ENCODE data around the gene GFER.

Gene GFER

DNA sequence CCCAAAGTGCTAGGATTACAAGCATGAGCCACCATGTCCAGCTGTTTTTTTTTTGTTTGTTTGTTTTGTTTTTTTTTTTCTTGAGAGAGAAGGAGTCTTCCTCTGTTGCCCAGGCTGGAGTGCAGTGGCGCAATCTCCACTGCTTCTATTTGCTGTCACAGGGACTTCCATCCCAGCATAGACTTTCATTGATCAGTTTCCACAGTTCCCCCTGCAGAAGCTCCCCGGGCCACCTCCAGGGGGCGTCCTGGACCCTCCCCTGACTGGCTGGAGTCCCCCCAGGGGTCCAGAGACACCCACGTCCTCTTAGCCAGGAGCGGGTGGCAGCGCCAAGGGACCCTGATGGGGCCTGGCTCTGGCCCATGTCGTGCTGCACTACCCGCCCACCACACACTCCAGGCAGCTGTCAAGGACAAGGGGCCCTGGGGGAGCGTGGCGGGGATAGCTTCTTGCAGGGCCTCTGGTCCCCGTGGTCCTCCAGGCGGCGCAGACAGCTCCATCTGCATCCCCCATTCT is 32.5 kb downstream of the GFER start:
- no peaks in the 10 kb centered on the region for H3K36me3 ChIP-seq (ENCODE audit: control insufficient read depth in 1 of 2, insufficient read depth in 2 of 2, low read length in 2 of 2)
- H3K4me1 ChIP-seq (ENCODE audit: control insufficient read depth in 1 of 2, insufficient read depth in 2 of 2, low read length in 2 of 2), result peaks cover 0 to 16% of the 10 kb centered on the region in 2 donors
- H3K27ac ChIP-seq (ENCODE audit: low read length), result no peak overlapping the region

DNA sequence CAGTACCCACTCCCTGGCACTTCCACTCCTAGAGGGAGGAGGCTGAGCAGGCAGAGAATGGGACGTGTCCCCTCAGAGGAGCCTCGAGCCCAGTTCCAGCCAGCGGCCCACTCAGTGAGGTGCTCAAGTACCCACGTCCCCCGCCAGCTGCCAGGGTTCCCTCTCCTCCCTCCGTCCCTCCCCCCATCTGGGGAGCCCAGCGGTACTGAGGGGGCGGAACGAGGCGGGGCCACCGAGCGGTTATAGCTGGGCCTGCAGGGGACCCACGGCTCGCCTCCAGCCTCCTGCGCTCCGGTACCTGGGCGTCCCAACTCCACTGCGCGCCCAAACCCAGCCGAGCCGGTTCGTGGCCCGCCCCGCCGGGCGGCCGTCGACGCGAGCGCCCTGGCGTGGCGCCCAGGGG is 35.5 kb downstream of the GFER start, which contains the start of gene NPW:
Gene NPW, plus strand, starts transcription at position 268 of the 403 bp plus-strand sequence.
- no peak within 1 kb of the TSS for H3K27ac ChIP-seq (ENCODE audit: low read length)

More for the DNA sequence above, 32.5 kb downstream of the GFER start:
- peaks cover 5% of the 10 kb centered on the region for H3K27me3 ChIP-seq (ENCODE audit: low read depth, low read length)
- H3K9me3 ChIP-seq (ENCODE audit: control insufficient read depth in 1 of 2, low read length in 2 of 2), result no peaks in the 10 kb centered on the region
- H3K4me3 ChIP-seq (ENCODE audit: low read depth in 1 of 2, low read length in 2 of 2), result no peak overlapping the region

DNA sequence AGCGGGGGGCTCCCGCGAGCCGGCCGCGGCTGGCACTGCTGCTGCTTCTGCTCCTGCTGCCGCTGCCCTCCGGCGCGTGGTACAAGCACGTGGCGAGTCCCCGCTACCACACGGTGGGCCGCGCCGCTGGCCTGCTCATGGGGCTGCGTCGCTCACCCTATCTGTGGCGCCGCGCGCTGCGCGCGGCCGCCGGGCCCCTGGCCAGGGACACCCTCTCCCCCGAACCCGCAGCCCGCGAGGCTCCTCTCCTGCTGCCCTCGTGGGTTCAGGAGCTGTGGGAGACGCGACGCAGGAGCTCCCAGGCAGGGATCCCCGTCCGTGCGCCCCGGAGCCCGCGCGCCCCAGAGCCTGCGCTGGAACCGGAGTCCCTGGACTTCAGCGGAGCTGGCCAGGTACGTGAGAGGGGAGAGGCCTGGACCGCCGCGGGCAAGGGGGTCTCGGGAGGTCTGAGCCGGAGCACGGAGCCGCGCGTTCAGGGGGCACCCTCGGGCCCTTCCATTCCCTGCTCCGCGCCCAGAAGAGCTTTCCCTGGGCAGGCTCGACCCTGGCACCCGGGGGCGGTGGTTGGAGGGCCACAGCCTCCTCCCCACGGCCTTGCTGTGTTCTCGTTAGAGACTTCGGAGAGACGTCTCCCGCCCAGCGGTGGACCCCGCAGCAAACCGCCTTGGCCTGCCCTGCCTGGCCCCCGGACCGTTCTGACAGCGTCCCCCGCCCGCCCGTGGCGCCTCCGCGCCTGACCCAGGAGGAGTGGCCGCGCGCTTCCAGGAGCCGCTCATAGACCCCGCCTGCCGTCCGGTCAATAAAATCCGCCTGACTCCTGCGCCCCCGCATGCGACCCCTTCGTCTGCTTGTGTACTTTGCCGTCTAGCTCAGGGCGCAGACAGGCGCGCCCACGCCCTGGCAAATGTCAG is 36.2 kb downstream of the GFER start:
- Histone ChIP-seq H3K9me3 (ENCODE audit: control insufficient read depth in 1 of 2, low read length in 2 of 2) (no peaks in the 10 kb centered on the region), H3K36me3 (ENCODE audit: control insufficient read depth in 1 of 2, insufficient read depth in 2 of 2, low read length in 2 of 2) (no peaks in the 10 kb centered on the region), H3K4me1 (ENCODE audit: control insufficient read depth in 1 of 2, insufficient read depth in 2 of 2, low read length in 2 of 2) (peaks cover 0 to 34% of the 10 kb centered on the region in 2 donors), H3K27ac (ENCODE audit: low read length) (no peak overlapping the region), H3K27me3 (ENCODE audit: low read depth, low read length) (peaks cover 5% of the 10 kb centered on the region), H3K4me3 (ENCODE audit: low read depth in 1 of 2, low read length in 2 of 2) (no peak overlapping the region)

More for the DNA sequence above, 35.5 kb downstream of the GFER start, which contains the start of gene NPW:
- Histone ChIP-seq H3K36me3 (ENCODE audit: control insufficient read depth in 1 of 2, insufficient read depth in 2 of 2, low read length in 2 of 2) (no peaks in the 10 kb centered on the region), H3K4me3 (ENCODE audit: low read depth in 1 of 2, low read length in 2 of 2) (no peak within 1 kb of the TSS), H3K4me1 (ENCODE audit: control insufficient read depth in 1 of 2, insufficient read depth in 2 of 2, low read length in 2 of 2) (peaks cover 0 to 34% of the 10 kb centered on the region in 2 donors), H3K9me3 (ENCODE audit: control insufficient read depth in 1 of 2, low read length in 2 of 2) (no peaks in the 10 kb centered on the region), H3K27me3 (ENCODE audit: low read depth, low read length) (peaks cover 5% of the 10 kb centered on the region)

DNA sequence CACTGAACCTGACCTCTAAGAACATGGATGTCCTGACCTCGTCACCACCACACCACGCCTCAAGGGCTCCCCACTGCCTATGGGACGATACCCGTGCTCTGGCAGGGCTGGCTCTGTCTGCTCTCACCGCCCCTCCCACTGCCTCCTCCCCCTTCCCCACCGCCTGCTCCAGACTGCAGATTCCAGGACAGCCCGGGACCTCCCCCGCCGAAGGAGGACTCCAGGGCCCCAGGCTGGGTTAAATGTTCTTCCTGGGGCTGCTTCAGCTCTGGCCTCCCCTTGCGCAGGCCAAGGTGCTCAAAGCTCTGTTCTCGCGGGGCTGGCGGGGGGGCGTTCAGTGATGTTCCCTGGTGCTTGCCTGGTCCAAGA is 38.7 kb downstream of the GFER start:
- peak overlapping the region; percentile 33 to 58 for H3K4me3 ChIP-seq (ENCODE audit: low read depth in 1 of 2, low read length in 2 of 2)
- peaks cover 3 to 53% of the 10 kb centered on the region in 2 donors for H3K4me1 ChIP-seq (ENCODE audit: control insufficient read depth in 1 of 2, insufficient read depth in 2 of 2, low read length in 2 of 2)
- H3K9me3 ChIP-seq (ENCODE audit: control insufficient read depth in 1 of 2, low read length in 2 of 2), result no peaks in the 10 kb centered on the region
- H3K36me3 ChIP-seq (ENCODE audit: control insufficient read depth in 1 of 2, insufficient read depth in 2 of 2, low read length in 2 of 2), result no peaks in the 10 kb centered on the region
- peaks cover 5% of the 10 kb centered on the region for H3K27me3 ChIP-seq (ENCODE audit: low read depth, low read length)
- no peak overlapping the region for H3K27ac ChIP-seq (ENCODE audit: low read length)

DNA sequence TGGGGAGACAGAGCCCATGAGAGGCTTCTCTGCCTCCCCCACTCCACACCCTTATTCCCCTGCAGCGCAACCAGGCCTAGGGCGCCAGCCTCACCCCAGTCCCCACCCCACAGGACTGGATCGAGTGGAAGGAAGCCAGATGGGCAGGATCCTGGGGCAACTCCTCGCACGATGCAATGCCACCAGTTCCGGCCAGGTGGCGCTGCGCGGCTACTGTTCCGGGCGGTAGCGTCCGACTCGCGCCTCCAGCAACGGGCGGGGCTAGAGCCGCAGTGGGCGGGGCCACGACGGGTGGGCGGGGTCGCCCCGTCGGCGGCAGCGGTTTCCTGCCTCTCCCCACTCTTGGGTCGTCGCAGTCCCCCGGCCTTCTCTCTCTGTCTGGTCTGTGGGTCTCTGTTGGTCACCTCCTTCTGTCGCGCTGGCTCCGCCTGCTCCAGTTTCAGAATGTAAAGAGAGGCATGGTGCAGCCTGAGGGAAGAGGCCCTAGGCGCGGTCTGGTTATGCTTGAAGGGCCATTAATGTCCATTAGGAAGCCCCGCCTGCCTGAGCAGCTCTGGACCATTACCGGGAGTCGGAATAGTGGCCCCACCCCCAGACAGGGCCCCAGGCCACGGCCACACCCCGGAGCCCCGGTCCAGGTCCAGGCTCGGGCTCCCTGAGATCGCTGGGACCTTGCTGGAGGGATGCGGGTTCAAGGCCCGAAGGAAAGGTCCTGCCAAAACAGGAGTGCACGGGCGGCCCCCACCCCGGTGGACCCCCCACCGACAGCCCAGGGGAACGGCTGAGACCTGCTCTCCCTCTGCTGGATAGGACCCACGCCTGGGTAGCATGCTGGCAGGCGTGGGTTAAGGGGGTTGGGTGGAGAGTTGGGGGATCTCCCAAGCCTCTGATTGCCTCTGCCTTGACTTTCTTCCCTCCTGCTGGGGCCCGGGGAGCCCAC is 39.4 kb downstream of the GFER start:
- H3K27me3 ChIP-seq (ENCODE audit: low read depth, low read length), result peaks cover 5% of the 10 kb centered on the region
- no peaks in the 10 kb centered on the region for H3K9me3 ChIP-seq (ENCODE audit: control insufficient read depth in 1 of 2, low read length in 2 of 2)
- no peaks in the 10 kb centered on the region for H3K36me3 ChIP-seq (ENCODE audit: control insufficient read depth in 1 of 2, insufficient read depth in 2 of 2, low read length in 2 of 2)
- peak overlapping the region; percentile 39 to 58 for H3K4me3 ChIP-seq (ENCODE audit: low read depth in 1 of 2, low read length in 2 of 2)
- H3K27ac ChIP-seq (ENCODE audit: low read length), result no peak overlapping the region
- peaks cover 6 to 59% of the 10 kb centered on the region in 2 donors for H3K4me1 ChIP-seq (ENCODE audit: control insufficient read depth in 1 of 2, insufficient read depth in 2 of 2, low read length in 2 of 2)

DNA sequence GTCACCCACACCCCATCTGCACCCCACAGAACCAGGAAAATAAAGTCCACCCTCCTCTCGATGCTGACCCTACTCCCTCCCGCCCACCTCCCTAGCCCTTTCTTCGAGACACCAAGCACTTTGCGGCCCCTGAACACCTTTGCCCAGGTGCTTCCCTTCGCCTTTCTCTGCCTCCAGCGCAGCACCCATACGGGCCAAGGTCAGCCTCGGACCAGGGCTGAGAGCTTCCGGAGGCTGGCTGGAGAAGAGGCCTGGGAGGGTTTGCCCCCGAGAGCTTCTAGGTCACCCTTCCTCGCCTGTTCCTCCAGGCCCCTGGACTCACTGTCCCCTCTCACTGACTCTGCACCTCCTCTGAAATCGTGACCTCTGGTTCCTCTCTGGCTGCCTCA is 40.0 kb downstream of the GFER start:
- Histone ChIP-seq H3K9me3 (ENCODE audit: control insufficient read depth in 1 of 2, low read length in 2 of 2) (no peaks in the 10 kb centered on the region), H3K27me3 (ENCODE audit: low read depth, low read length) (peaks cover 5% of the 10 kb centered on the region), H3K4me3 (ENCODE audit: low read depth in 1 of 2, low read length in 2 of 2) (peak overlapping the region in 1 of 2 donors; percentile 58), H3K27ac (ENCODE audit: low read length) (no peak overlapping the region), H3K4me1 (ENCODE audit: control insufficient read depth in 1 of 2, insufficient read depth in 2 of 2, low read length in 2 of 2) (peaks cover 6 to 63% of the 10 kb centered on the region in 2 donors), H3K36me3 (ENCODE audit: control insufficient read depth in 1 of 2, insufficient read depth in 2 of 2, low read length in 2 of 2) (no peaks in the 10 kb centered on the region)

DNA sequence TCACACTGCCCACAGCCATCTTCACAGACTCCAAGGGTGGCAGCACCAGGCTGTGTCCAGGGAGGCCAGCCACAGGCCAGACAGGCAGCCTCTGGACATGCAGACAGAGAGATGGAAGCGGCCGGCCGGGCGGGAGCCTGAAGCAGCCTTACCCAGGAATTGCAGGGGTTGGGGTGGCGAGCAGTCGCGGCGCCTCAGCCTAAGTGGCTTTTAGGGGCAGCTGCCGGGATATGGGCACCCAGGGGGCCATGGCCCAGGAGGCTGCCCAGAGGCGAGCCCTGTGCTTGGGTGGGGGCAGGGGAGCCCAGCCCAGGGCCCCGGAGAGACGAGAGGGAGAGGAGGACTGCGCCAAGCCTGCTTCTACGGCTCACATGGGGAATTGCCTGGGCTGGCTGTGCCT is 41.3 kb downstream of the GFER start:
- Histone ChIP-seq H3K4me1 (ENCODE audit: control insufficient read depth in 1 of 2, insufficient read depth in 2 of 2, low read length in 2 of 2) (peaks cover 6 to 57% of the 10 kb centered on the region in 2 donors), H3K27me3 (ENCODE audit: low read depth, low read length) (no peaks in the 10 kb centered on the region), H3K27ac (ENCODE audit: low read length) (no peak overlapping the region), H3K4me3 (ENCODE audit: low read depth in 1 of 2, low read length in 2 of 2) (no peak overlapping the region), H3K9me3 (ENCODE audit: control insufficient read depth in 1 of 2, low read length in 2 of 2) (no peaks in the 10 kb centered on the region), H3K36me3 (ENCODE audit: control insufficient read depth in 1 of 2, insufficient read depth in 2 of 2, low read length in 2 of 2) (no peaks in the 10 kb centered on the region)

DNA sequence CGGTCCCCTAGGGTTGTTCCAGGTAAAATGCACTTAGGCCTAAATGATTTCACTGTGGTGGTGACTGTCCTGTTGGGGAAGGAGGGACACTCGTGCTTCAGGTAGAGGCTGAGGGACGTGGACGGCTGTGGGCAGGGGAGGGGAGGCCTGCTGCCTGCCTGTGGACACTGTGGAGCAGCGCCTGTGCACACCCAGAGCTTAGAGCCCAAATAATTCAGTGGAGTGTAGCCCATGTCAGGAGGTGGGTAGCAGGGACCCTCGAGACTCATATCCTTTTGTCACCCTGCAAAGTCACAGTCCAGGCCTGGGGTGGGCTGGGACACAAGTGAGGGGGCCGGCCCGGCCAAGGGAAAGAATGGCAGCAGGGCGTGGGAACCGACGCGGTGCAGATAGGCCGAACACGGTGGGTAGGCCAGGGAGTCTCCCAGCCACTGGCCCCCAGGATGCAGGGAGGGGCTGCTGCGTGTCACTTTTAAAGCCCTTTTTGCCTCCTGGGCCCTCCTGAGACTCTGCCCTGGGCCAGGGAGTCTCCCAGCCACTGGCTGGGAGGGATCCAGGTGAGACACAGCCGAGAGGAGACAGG is 42.0 kb downstream of the GFER start:
- H3K4me3 ChIP-seq (ENCODE audit: low read depth in 1 of 2, low read length in 2 of 2), result peak overlapping the region in 1 of 2 donors; percentile 45
- H3K27me3 ChIP-seq (ENCODE audit: low read depth, low read length), result no peaks in the 10 kb centered on the region
- H3K36me3 ChIP-seq (ENCODE audit: control insufficient read depth in 1 of 2, insufficient read depth in 2 of 2, low read length in 2 of 2), result no peaks in the 10 kb centered on the region
- no peak overlapping the region for H3K27ac ChIP-seq (ENCODE audit: low read length)
- H3K4me1 ChIP-seq (ENCODE audit: control insufficient read depth in 1 of 2, insufficient read depth in 2 of 2, low read length in 2 of 2), result peaks cover 6 to 51% of the 10 kb centered on the region in 2 donors
- H3K9me3 ChIP-seq (ENCODE audit: control insufficient read depth in 1 of 2, low read length in 2 of 2), result no peaks in the 10 kb centered on the region

DNA sequence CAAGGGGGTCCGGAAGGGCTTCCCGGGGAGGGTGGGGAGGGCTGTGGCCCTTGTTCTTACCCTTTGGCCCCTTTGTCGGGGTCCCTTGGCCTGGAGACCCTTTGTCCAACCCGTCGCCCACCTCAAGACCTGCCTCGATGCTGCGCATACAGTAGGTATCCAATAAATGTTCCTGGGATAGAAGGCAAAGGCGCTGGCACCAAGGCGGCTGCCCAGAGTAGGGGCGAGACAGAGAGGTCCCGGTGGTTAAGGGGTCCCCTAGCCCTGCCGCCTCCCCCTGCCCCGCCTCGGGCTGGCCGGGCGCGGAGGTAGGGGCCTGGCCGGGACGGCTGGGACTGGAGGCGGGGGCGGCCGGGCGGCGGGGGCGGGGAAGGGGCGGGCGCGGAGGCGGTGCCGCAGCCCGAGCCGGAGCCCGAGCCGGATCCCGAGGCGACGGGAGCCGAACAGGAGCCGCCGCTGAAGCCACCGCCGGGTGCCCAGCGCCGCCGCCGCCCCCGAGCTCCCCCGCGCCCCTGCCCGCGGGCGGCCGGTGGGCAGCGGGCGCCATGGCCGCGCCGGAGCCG is 42.5 kb downstream of the GFER start, which contains the start of gene NHERF2:
Gene NHERF2, plus strand, starts transcription at position 442 of the 563 bp plus-strand sequence. Its CDS starts 104 bp downstream, at position 546.
- Histone ChIP-seq H3K4me3 (ENCODE audit: low read depth in 1 of 2, low read length in 2 of 2) (peak within 1 kb of the TSS; percentile 69 to 78), H3K4me1 (ENCODE audit: control insufficient read depth in 1 of 2, insufficient read depth in 2 of 2, low read length in 2 of 2) (peaks cover 6 to 51% of the 10 kb centered on the region in 2 donors), H3K27ac (ENCODE audit: low read length) (no peak within 1 kb of the TSS), H3K27me3 (ENCODE audit: low read depth, low read length) (no peaks in the 10 kb centered on the region), H3K36me3 (ENCODE audit: control insufficient read depth in 1 of 2, insufficient read depth in 2 of 2, low read length in 2 of 2) (no peaks in the 10 kb centered on the region), H3K9me3 (ENCODE audit: control insufficient read depth in 1 of 2, low read length in 2 of 2) (no peaks in the 10 kb centered on the region)
